Glomerular visceral epithelial cell (primary cell): ENCODE data around the gene UTP11.
"Not testable (repeated sequence)": the region's sequence is repeated elsewhere in the genome, so short reads cannot be mapped to it uniquely, and the experiment has no call there.

Source experiments
- DNase-seq: peaks from one replicate; pipeline ENCODE4 v3.0.0-alpha.2; 2016; ENCODE audit errors: extremely low spot score

Gene UTP11

GRCh38 chr1:38027201-38028104, 14.9 kb downstream of the UTP11 start:
- DNase-seq, result no peak

GRCh38 chr1:38028105-38028591, 15.6 kb downstream of the UTP11 start:
- peak; percentile 42 for DNase-seq

GRCh38 chr1:38028671-38029070, 16.1 kb downstream of the UTP11 start:
- DNase-seq, result no peak

- DNase-seq, result no peak
Measured at GRCh38 chr1:38029081-38029681, 16.6 kb downstream of the UTP11 start.

GRCh38 chr1:38029685-38030511, 17.4 kb downstream of the UTP11 start:
- DNase-seq, result peak; percentile 80

GRCh38 chr1:38030596-38031512, 18.3 kb downstream of the UTP11 start:
- DNase-seq, result no peak

GRCh38 chr1:38031513-38031866, 19.0 kb downstream of the UTP11 start:
- DNase-seq, result no peak

- not testable (repeated sequence) for DNase-seq
Measured at GRCh38 chr1:38032992-38033391, 20.5 kb downstream of the UTP11 start.

- no peak for DNase-seq
Measured at GRCh38 chr1:38034871-38035270, 22.3 kb downstream of the UTP11 start.

- DNase-seq, result no peak
Measured at GRCh38 chr1:38037221-38037939, 24.8 kb downstream of the UTP11 start.

GRCh38 chr1:38038861-38039260, 26.3 kb downstream of the UTP11 start:
- peak; percentile 70 for DNase-seq

- no peak for DNase-seq
Measured at GRCh38 chr1:38039331-38040088, 27.0 kb downstream of the UTP11 start.

GRCh38 chr1:38041936-38042834, 29.7 kb downstream of the UTP11 start:
- no peak for DNase-seq

- no peak for DNase-seq
Measured at GRCh38 chr1:38043036-38043747, 30.7 kb downstream of the UTP11 start.

GRCh38 chr1:38044221-38045215, 32.0 kb downstream of the UTP11 start:
- DNase-seq, result no peak

- DNase-seq, result no peak
Measured at GRCh38 chr1:38045401-38046332, 33.1 kb downstream of the UTP11 start.
